Forelimb muscle (tissue), 1 donor: ENCODE data around the gene APIP. TPM values are rescaled to one million over a fixed set of nuclear protein-coding genes. Genes with fewer than 3 reads are reported as not detected.

Experiments used
- DNase-seq: peaks from one replicate; pipeline ENCODE4 v3.0.0-alpha.2; 2013; ENCODE audit warnings: low read depth
- polyA plus RNA-seq: library from polyadenylated mRNA; unstranded; fragments of 120-200 nt; gene quantifications from one replicate; pipeline ENCODE4 v1.2.1, GENCODE V29; 2013; ENCODE audit not compliant: insufficient read length

APIP gene
- polyA plus RNA-seq, 1 donor: 21.2 TPM

DNA sequence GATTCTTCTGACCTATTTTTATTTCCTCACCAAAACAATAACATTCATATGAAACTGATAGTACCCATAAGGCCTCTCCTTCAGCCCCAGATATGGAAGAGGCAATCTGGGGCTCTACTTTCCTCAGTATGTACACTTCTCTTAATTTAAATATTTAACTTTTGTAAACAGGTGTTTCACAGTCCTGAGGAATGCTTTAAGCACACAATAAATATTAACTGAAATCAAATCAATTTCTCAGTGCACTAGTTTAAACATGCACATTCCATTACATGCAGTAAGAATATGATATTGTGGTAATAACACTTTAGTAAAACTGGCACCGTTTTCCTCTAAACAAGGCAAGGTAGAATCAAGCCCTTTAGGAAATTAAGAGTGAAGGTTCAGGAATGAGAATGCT, 28.9 kb downstream of the APIP start:
- DNase-seq: no peak

DNA sequence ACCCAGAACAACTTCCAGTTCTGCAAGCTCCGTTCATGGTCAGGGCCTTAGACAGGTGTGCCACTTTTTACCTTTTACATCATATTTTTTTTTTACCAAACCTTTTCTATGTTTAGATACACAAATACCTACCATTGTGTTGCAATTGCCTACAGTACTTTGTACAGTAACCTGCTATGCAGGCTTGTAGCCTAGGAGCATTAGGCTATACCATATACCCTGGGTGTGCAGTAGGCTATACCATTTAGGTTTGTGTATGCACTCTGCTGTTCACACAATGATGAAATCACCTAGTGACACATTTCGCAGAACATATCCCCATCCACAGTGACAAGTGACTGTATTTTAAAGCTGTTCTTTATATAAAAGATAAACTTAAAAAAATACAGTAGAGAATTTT, 29.6 kb downstream of the APIP start:
- DNase-seq: no peak

- no peak for DNase-seq
These were observed 34.3 kb downstream of the APIP start for GRCh38 chr11:34881900-34882299.

- no peak for DNase-seq
These were observed 38.7 kb downstream of the APIP start for GRCh38 chr11:34877375-34877975.

DNA sequence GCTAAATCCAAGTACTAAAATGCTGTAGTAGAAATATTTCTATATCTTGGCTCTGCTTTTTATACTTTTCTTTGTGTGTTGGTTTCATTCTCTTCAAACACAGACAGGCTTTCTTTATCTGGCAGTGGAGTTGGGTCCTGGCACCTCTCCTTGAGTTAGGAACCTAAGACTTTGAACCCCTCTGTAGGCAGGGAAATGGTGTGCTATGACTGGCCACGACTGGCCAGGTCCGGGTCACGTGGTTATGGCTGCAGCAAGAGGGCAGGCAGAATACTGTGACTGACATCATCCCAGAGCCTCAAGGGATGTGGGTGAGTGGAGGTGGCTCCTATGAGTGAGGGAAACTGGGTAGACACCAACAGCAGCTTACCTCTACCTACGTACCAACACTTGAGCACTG, 42.0 kb downstream of the APIP start:
- DNase-seq: no peak

DNA sequence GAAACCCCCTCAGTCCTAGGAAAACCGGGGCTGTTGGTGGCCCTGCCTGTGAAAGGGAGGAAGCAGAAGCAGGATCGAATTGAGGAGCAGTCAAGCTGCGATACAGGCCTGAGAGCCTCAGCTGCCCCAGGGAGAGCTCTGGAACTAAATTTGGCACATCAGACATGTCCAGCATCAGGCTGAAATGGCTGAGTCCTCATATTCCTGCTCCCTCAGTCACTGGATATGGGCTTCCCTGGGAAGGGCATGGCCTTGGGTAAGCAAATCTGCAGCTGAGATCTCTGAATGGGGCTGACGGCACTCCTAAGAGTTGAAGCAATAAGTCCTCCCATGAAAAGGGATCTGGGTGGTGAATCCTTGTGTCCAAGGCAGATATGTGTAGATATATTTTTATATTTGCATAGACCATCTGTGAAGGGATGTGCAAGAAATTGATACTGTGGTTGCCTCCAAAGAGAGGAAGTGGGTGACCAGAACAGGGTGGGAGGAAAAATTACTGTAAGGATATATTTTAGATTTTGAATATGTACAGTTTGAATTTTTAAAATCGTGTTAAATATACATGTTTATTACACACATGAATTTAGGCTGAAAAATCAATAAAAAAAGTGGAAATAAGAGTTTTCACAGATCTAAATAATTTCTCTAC, 45.5 kb downstream of the APIP start:
- no peak for DNase-seq

- no peak for DNase-seq
These were observed 46.8 kb downstream of the APIP start for GRCh38 chr11:34869425-34869824.

DNA sequence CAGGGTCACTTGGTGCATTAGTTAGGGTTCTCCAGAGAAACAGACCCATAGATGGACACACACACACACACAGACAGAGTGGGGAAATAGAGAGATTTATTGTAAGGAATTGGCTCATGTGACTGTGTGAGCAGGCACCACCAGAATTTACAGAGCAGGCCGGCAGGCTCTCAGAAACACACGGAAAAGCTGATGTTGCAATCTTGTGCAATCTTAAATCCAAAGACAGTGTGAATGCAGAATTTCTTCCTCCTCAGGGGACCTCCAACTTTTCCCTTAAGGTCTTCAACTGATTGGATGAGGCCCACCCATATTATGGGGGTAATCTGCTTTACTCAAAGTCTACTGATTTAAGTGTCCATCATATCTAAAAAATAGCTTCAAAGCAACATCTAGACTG, 49.8 kb downstream of the APIP start:
- DNase-seq: no peak

DNA sequence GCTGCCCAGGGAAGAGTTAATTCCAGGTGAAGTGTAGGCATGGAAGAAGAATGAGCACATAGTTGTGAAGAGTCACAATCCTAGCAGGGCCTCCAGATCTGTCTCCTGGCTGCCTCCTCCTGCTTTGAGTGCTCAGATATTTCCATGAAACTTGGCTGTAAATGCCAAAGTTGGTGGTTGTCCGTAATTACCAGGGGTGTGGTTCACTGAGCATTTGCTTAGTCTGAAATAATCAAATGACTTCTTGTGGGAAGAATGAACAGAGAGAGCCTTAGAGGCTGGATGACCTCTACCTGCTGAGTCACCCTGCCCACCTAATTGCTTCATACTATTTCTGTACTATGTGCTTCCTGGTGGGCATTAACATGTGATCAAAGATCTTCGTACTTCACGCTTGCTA, 50.9 kb downstream of the APIP start:
- DNase-seq: no peak

DNA sequence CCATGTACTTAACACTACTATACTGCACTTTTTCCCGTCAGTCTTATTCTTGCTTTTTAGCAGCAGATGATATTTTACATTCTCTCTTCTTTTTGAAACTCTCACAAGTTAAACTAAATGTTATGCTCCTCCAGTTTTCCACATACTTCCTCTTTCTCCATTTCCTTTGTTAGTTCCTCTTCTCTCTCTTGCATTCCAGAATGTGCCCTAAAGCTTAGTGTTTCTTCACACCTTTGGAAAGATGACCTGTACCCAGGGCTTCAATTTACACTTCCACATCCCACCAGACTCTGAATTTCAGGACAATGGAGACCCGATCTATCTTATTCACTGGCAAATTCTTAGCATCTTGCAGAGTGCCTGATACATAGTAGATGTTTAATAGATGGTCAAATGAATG, 51.8 kb downstream of the APIP start:
- DNase-seq: no peak

DNA sequence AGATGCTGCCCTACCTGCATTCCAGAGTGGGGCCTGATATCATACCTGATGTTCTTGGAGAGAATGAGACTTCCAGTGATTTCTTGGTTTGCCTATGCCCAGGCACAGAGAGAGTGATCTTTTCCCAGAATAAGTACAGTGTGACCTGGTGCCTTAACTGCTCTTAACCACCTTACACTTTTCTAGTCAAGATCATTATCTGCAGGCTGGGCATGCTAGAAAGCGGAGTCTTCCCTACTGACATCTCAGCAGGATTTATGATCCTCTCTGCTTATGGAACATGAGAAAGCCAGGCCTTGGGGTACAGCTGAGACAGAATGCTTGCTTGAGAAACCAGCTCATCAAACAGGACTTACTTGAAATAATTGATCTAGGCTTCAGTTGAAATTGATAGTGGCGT, 53.1 kb downstream of the APIP start:
- no peak for DNase-seq

DNA sequence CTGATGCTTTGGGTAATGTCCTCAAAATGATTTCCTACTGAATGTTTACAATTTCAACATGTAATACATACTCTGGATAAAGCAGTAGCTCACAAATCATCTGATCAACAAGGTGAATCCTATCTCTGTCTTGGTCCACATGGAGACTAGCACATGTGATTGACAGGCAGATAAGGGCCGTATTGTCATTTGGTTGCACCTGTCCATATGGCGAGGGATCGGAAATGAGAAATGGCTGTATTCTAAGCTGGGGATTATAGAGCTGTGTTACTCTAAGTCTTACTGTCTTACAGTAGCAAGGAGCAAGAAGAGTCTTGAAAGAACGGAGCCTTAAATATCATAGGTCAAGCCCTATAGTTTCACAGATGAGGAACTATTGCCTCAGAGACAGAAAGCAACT, 55.7 kb downstream of the APIP start:
- DNase-seq: no peak

- no peak for DNase-seq
These were observed 56.1 kb downstream of the APIP start for GRCh38 chr11:34860034-34860433.

DNA sequence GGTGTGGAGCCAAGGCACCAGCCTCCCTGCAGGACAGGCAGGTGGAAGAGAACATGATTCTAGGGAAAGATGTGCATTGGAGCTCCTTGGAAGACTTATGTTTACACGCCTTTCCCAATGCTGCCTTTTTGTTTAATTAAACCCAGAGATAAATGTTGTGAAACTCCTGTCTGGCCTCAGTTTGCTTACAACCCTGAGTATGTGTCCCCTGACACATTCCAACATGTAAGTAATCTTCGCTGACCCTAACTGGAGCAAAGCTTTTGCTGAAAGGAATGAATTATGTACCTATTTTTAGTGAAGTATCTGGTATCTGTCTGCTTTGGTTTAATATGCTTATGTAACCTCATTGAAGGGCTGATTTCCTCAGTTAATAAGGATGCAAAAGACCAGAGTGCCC, 56.7 kb downstream of the APIP start:
- no peak for DNase-seq

DNA sequence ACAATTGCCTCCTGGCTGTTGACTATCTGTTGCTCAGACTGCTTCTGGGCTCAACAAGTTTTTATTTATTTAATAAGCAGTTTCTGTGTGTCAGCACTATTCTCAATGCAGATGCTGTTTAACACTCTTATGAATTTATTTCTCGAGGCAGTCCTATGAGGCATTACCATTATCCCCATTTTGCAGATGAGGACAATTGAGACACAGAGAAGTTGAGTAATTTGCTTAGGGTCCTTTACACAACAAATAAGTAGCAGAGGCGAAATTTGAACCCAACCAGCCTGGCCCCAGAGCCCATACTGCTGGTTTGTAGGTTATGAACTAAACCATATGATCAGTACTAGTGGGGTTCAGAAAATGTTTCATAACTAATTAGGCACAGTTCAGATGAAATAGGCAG, 58.7 kb downstream of the APIP start:
- DNase-seq: no peak

DNA sequence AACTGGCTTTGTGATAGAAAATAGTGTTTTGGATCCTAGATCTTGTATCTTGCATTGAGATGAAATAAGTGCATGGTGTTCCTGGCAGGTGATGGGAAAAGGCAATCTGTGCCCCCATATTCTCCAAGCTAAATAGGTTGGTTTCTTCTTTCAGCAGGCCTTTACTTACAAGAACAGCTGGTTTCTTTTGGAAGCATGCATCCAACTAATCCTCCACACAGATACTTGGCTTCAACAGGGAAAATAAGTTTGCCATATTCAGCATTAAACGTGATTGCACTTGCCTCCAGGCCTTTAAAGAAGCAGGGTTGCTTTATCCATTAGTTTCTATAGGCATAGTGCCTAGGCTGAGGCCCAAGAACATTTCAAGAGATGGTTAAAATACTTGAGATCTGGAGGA, 59.9 kb downstream of the APIP start:
- no peak for DNase-seq

- no peak for DNase-seq
These were observed 60.5 kb downstream of the APIP start for GRCh38 chr11:34855754-34856095.

DNA sequence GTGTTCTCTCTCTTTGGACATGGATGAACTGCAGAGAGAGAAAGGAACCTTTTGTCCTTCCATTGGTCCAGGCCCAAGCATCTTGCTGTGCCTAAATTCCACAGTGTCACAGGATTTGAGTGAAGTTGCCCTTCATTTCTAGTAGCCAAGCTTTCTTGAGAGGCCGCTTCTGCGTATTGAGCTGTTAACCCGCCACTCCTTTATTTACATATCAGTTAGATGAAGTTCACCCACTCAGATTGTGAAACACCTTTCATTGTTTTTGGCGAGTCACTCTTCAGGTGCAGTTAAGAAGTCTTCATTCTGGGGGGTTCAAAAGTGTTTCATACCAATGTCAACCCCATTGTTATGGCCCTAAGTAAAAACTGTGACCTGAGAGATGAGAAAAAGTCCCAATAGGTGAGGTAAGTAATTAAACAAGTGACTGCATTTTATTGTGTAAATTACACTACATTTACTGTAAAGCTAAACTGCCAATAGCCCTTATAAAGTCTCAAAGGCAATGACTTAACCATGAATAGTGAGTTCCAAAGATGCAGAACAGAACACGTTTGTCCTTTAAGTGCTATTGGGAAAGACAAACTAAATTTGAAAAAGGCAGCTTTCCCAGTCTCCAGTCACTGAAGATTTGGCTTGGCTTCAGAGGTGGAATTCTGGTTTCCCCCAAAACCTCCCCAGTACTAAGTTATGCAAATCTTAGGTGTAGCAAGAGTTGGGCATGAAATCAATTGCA, 61.0 kb downstream of the APIP start:
- no peak for DNase-seq

- DNase-seq: no peak
These were observed 64.3 kb downstream of the APIP start for GRCh38 chr11:34851916-34852315.

GRCh38 chr11:34850334-34850733, 65.8 kb downstream of the APIP start:
- DNase-seq: no peak

DNA sequence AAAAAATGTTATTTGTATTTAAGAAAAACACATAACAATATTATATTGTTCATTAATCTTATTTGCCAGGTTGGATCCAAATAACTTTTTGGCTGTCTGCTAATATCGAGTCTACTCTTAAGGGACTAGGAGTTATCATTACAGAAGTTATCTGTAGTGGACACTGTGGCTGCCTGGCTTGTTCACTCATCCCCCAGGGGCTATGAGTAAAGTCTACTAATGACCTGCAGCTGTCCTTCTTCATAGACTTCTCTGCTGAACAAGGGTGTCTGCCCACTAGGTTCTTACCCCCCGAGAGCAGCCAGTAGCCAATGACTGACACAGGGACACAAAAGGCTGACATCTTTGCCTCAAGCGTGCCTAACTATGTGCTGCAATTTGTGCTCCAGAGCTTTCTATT, 69.7 kb downstream of the APIP start:
- no peak for DNase-seq

DNA sequence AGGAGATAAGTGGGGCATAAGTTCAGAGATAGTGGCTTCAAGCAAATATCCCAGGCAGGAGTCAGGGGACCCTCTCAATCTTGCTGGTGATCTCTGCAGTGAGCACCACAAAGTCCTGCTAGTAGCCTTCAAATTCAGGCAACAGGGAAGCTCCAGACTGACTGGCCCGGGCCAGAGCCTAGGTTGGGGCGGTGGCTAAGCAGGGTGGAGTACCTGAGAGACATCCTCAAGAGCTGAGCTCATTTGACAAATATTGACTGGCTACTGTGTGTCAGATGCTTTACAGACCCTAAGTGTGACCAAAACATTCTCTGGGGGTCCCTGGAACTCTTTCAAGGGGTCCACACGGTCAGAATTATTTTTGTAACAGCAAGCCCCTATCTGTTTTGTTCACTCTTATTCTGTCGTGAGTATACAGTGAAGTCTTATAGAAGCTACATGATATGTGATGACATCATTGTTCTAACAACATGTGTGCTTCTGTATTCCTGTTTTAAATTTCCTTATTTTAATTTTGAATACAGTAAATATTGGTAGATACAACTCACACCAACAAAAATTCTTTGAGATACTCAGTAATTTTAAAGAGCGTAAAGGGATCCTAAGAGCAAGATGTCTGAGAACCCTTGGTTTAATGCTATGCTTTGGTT, 71.6 kb downstream of the APIP start:
- DNase-seq: no peak

- DNase-seq: no peak
These were observed 72.9 kb downstream of the APIP start for GRCh38 chr11:34843271-34843670.
